Dedifferentiated amniotic fluid mesenchymal stem cell (primary cell): Measurements from ENCODE around the gene GALNT2.

Experiments used
- DNase-seq: peaks from one replicate; pipeline ENCODE4 v3.0.0-alpha.2; 2016; ENCODE audit errors: extremely low spot score

Gene GALNT2

GRCh38 chr1:230186003-230186863 lies 119.2 kb downstream of the GALNT2 start:
- peak; percentile 67 for DNase-seq

- no peak for DNase-seq
Measured at GRCh38 chr1:230186874-230187273, 119.8 kb downstream of the GALNT2 start.

- no peak for DNase-seq
Measured at GRCh38 chr1:230187290-230187689, 120.3 kb downstream of the GALNT2 start.

DNA sequence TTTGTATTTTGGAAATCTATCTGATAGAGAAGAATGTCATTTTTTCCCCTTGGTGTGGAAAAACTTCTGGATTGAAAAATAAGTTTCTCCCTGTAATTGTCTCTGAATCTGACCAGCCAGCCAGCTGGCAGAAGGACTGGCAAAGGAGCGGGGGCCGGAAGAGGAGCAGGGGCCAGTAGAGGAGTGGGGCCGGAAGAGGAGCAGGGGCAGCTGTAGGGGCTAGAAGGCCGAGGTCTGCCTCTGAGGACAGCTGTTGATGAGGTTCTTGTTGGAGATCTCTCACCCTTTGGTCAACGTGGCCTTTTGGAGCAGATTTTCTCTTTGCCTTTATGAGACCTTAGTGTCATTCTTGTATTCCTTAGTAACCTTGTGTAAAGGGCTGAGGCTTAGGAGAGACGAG lies 121.8 kb downstream of the GALNT2 start:
- DNase-seq, result no peak

DNA sequence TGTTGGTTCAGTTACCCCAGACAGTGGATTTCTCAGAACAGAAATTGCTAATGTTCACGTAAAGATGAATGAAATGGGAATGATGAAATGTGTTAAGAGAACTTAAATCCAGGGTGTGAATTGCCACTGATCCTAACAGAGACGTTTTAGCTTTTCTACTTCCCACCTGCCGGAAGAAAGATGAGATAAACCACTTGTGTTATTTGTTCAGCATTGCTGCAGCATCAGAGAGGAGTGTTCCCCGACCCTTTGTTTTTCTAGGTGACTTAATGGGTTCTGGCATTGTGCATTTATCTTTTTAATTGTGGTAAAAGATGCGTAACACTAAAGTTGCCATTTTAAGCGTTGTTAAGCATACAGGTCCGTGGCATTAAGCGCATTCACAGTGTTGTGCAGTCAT lies 122.3 kb downstream of the GALNT2 start:
- DNase-seq, result no peak

DNA sequence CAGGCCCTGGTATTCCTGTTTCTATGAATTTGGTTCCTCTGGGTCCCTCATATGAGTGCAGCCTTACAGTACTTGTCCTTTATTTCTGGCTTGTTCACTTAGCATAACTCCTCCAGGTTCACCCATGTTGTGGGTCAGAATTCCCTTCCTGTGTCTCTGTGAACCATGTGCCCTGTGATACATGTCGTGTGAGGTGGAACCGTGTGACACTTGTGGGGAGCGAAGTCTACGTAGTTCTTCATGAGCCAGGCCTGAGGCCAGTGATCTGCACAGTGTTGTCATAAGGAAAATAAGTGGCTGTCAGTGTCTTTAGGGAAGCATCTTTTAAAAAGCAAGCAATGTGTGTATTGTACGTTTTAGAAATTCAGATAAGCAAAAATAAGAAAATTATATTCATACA lies 122.8 kb downstream of the GALNT2 start:
- no peak for DNase-seq

GRCh38 chr1:230191079-230191804 lies 124.2 kb downstream of the GALNT2 start:
- no peak for DNase-seq

DNA sequence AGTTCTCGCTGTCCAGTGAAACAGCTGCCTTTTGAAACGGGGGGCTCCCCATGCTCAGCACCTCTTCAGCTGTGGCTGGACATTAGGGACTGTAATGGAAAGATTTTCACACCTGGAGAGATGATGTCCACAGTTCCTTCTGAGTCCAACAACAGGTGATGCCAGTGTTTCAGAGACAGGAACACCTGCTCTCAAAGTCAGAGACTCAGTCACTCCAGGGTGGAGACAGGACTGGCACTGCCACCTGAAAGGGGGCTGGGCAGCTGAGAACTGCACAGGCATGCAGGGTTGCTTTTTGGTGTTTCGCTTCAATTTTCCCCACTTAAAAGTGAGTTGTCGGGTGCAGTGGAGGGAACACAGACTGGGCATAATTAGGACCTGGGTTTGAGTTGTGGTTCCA lies 124.8 kb downstream of the GALNT2 start:
- DNase-seq, result no peak

GRCh38 chr1:230194525-230194924 lies 127.5 kb downstream of the GALNT2 start:
- no peak for DNase-seq

- DNase-seq, result no peak
Measured at GRCh38 chr1:230195199-230195598, 128.2 kb downstream of the GALNT2 start.

DNA sequence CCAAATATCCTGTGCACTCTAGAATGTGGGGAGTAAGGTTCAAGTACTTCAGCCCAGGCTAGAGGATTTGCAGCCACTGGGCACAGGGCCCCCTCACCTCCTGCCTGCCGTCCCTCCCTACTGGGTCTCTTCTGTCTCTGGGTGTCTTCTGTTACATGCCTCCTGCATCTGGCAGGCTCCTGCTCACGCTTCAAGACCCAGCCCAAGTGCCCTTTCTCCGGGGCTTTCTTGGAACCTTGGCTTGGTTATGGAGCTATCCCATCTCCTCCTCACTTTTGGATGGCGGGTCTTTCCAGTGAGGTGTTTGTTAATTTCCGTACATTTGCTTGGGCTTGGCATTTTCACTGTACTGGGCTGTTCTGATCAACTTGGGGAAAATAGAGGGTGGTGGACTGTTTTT lies 129.0 kb downstream of the GALNT2 start:
- DNase-seq, result no peak

DNA sequence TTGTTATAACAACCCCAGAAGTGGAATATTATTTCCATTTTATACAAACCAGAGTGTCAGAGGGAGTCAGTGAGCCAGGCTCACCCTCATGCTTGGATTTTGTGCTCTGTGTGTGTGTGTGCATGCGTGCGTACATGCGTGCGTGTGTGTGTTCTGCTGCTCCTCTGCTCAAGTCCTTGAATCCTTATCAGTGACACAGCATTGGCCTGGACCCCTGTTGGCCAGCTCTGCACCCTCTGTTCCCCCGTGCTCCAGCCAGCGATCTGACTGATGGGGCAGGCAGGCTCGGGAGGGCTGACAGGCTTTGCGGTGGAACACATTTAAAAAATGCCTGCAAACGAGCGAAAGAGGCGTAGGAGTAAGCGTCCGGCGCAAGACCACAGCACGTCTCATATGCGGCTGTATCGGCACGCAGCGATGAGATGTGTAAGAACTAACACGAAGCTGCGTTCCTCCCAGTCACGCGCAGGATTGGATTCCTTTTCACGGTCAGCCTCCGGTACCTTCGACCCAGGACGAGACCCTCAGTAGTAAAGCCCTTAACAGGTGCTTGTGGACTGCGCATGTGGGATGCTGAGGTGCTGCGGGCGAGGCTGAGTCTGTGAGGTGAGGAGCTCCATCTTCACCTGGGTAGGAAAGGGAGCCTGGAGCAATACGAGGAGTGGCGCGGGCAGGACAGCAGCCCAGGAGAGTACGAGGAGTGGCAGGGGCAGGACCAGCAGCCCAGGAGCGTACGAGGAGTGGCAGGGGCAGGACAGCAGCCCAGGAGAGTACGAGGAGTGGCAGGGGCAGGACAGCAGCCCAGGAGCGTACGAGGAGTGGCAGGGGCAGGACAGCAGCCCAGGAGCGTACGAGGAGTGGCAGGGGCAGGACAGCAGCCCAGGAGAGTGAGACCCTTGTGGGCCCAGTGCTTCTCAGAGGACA lies 130.9 kb downstream of the GALNT2 start:
- no peak for DNase-seq

DNA sequence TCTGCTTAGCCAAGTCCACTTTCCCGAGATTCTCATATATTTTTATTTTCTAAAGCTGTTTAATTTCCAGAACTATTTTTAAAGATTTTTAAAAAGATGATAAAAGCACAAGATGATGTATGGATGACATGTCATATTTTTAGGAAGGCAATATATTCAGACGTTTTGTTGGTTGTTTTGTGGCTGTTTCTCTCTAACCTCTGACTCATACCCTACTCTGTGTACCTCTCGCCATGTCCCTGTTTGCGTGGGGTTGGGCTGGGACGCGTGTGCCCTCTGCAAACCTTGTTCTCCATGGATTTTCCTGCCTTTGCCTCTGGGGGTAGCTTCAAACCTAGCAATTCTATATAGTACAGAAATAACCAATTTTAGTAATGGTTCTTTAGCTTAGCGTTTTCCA lies 132.0 kb downstream of the GALNT2 start:
- DNase-seq, result no peak

DNA sequence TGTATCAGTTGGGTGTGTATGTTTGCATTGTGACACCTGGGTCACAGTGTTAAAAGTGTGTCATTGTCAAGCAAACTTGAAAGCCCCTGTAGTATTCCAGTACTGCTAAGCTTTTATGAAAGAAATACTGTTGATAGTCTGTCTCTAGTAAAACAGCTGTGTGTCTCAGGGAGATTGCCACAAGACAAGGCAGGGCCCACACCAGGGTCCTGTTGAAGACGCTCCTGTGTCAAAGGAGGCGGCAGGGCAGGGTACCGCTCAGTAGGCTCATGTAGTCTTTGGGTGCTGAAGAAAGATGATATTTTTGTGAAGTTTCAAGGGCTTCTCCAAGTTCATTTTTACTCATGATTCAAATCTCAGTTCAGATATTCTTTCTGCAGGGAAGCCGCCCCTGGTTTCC lies 132.5 kb downstream of the GALNT2 start:
- no peak for DNase-seq

GRCh38 chr1:230200276-230200675 lies 133.2 kb downstream of the GALNT2 start:
- DNase-seq, result no peak

- no peak for DNase-seq
Measured at GRCh38 chr1:230201445-230201844, 134.4 kb downstream of the GALNT2 start.

GRCh38 chr1:230204842-230205241 lies 137.8 kb downstream of the GALNT2 start:
- DNase-seq, result no peak

DNA sequence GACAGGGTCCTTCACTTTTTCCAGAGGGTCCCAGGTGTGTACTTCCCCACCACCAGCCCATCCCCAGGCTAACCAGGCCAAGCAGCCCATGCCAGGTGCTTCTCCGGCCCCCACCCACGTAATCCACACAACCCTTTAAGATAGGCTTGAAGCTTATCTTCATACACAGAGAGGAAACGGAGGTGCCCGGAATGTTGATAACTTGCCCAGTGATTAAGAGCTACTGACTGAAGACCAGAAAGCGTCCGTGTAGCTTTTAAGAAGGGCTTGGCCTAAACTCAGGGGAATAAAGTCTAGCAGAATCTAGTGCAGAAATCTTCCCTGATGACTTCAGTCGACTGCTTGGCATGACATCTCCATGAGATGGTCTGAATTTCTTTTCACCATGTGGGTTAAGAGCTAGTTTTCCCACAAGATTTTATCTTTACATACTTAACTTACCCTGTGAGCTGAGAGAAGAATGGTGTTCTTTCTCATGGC lies 138.7 kb downstream of the GALNT2 start:
- peak; percentile 34 for DNase-seq

- no peak for DNase-seq
Measured at GRCh38 chr1:230206207-230206606, 139.2 kb downstream of the GALNT2 start.

GRCh38 chr1:230206976-230207375 lies 139.9 kb downstream of the GALNT2 start:
- no peak for DNase-seq

GRCh38 chr1:230207598-230207997 lies 140.6 kb downstream of the GALNT2 start:
- no peak for DNase-seq
